K562 (cell line): ENCODE data around the gene AMPD1. TPM values are rescaled to one million over a fixed set of nuclear protein-coding genes. Genes with fewer than 3 reads are reported as not detected.

Source experiments
- ERF ChIP-seq: fragments of 450-650 bp; formaldehyde crosslinking; IDR thresholded peaks from 2 replicates; pipeline ENCODE4 v1.4.0; 2020; ENCODE audit warnings: mild to moderate bottlenecking, mixed read lengths
- FOSL1 ChIP-seq: fragments of 200-800 bp; sonication (Bioruptor generic); conservative IDR thresholded peaks from 2 replicates; pipeline ENCODE4 v1.6.1; 2016; ENCODE audit warnings: missing genetic modification characterization, missing compliant biosample characterization
- KDM4B ChIP-seq, 2 experiments: fragments of 450-650 bp in 1 of 2; sonication (generic) in 1 of 2; IDR thresholded peaks; 2 replicates each; pipeline ENCODE4 v1.6.1; 2016 to 2017; ENCODE audit warnings: borderline replicate concordance in 2 of 2, antibody characterized with exemption in 1 of 2, low read depth in 1 of 2, mild to moderate bottlenecking in 1 of 2
- KHSRP ChIP-seq: fragments of 450-650 bp; IDR thresholded peaks from 2 replicates; pipeline ENCODE4 v1.6.1; 2017
- KLF13 ChIP-seq: fragments of 450-650 bp; IDR thresholded peaks from 2 replicates; pipeline ENCODE4 v1.6.1; 2016; ENCODE audit warnings: missing genetic modification characterization, low read depth, mild to moderate bottlenecking, missing compliant biosample characterization, moderate library complexity, borderline replicate concordance
- MAX ChIP-seq: sonication (generic); formaldehyde crosslinking; IDR thresholded peaks from 2 replicates; pipeline ENCODE4 v1.9.0; 2022; ENCODE audit warnings: mild to moderate bottlenecking, missing genetic modification reagents
- NFXL1 ChIP-seq: fragments of 450-650 bp; formaldehyde crosslinking; IDR thresholded peaks from 2 replicates; pipeline ENCODE4 v1.4.0; 2021; ENCODE audit warnings: mild to moderate bottlenecking
- PBX2 ChIP-seq, 2 experiments: IDR thresholded peaks in 1 of 2; conservative IDR thresholded peaks in 1 of 2; 2 replicates each; pipeline ENCODE4 v1.6.1; 2016; ENCODE audit warnings: low read depth in 2 of 2, mild to moderate bottlenecking in 1 of 2, missing compliant biosample characterization in 1 of 2, missing genetic modification characterization in 1 of 2, moderate library complexity in 1 of 2
- PCBP2 ChIP-seq: fragments of 200-400 bp; formaldehyde crosslinking; IDR thresholded peaks from 2 replicates; pipeline ENCODE4 v1.6.1; 2018; ENCODE audit warnings: low read length, low read depth, mild to moderate bottlenecking, moderate library complexity; ENCODE audit not compliant: poor library complexity, severe bottlenecking
- SAFB2 ChIP-seq: fragments of 200-400 bp; formaldehyde crosslinking; IDR thresholded peaks from 2 replicates; pipeline ENCODE4 v1.6.1; 2018; ENCODE audit warnings: borderline replicate concordance, low read length, low read depth, moderate library complexity; ENCODE audit not compliant: severe bottlenecking
- VEZF1 ChIP-seq: fragments of 200-800 bp; sonication (Bioruptor generic); IDR thresholded peaks from 2 replicates; pipeline ENCODE4 v1.6.1; 2017; ENCODE audit warnings: missing genetic modification characterization, missing compliant biosample characterization
- XRCC4 ChIP-seq: IDR thresholded peaks from one replicate; pipeline ENCODE4 v1.6.1; 2011; ENCODE audit not compliant: insufficient read depth, insufficient read length; ENCODE audit errors: extremely low read depth
- ZC3H4 ChIP-seq: sonication (generic); formaldehyde crosslinking; IDR thresholded peaks from 2 replicates; pipeline ENCODE4 v1.9.0; 2021; ENCODE audit warnings: missing genetic modification reagents, borderline replicate concordance
- ZNF146 ChIP-seq: IDR thresholded peaks from one replicate; pipeline ENCODE4 v1.6.1; 2018; ENCODE audit warnings: missing compliant biosample characterization; ENCODE audit not compliant: unreplicated experiment
- polyA plus RNA-seq, 8 experiments: library from polyadenylated mRNA; depleted of rRNA in 4 of 8; stranded (reverse) in 5 of 8; unstranded in 3 of 8; fragments of >200 nt; fragmentation: Nextera tagmentation in 2 of 8; fragmentation: Illumina TruSeq in 1 of 8; extraction: Ambion mirVana in 2 of 8; extraction: Trizol in 1 of 8; gene quantifications; 2 replicates each; pipeline versions ENCODE4 v1.2.1 to v1.2.3, GENCODE V29; 2011 to 2014; ENCODE audit warnings: inconsistent platforms in 1 of 8, missing spikeins in 1 of 8
- total RNA-seq, 7 experiments: library from RNA; depleted of rRNA in 6 of 7; stranded (reverse); fragments of >200 nt in 6 of 7; fragmentation: Illumina TruSeq in 2 of 7; extraction: Trizol in 2 of 7; gene quantifications; 2 replicates each; pipeline versions ENCODE4 v1.2.1 to v1.2.3, GENCODE V29; 2011 to 2021; ENCODE audit warnings: low replicate concordance in 1 of 7
- TF ChIP-seq, protein P1 (sequence below): sonication (generic); formaldehyde crosslinking; IDR thresholded peaks from 2 replicates; pipeline ENCODE4 v1.8.1; 2023; ENCODE audit warnings: mild to moderate bottlenecking, missing genetic modification reagents
- TF ChIP-seq, protein P2 (sequence below): fragments of 250-450 bp; sonication (Bioruptor Pico); IDR thresholded peaks from 2 replicates; pipeline ENCODE4 v1.8.0; 2022; ENCODE audit warnings: moderate library complexity, mild to moderate bottlenecking, inconsistent platforms

The AMPD1 gene
- total and polyA plus RNA-seq, 9 of the 15 experiments (the other 6 are each of a cell fraction or from before 2014, with no cell fraction given) = 0.04 to 0.17 TPM; not detected in 7

- TF ChIP-seq NFXL1 (no peak), KLF13 (tag) (peak; percentile 97), SAFB2 (no peak), PCBP2 (no peak), KHSRP (peak; percentile 80), FOSL1 (tag) (peak; percentile 51), PBX2 (CRISPR knock-in tag; IDR thresholded peaks at IDR 0.05; ENCODE audit: low read depth) (no peak), PBX2 (tag; conservative IDR thresholded peaks at IDR 0.05; ENCODE audit: low read depth) (no peak), ZC3H4 (no peak), XRCC4 (no peak), ZNF146 (no peak), VEZF1 (CRISPR knock-in tag) (peak; percentile 98), MAX (CRISPR knock-in tag) (peak; percentile 97), KDM4B (IDR thresholded peaks at IDR 0.05; ENCODE audit: borderline replicate concordance in 2 of 2, low read depth in 1 of 2) (no peak), ERF (CRISPR knock-in tag) (peak; percentile 29)
- TF ChIP-seq, protein P1, sequence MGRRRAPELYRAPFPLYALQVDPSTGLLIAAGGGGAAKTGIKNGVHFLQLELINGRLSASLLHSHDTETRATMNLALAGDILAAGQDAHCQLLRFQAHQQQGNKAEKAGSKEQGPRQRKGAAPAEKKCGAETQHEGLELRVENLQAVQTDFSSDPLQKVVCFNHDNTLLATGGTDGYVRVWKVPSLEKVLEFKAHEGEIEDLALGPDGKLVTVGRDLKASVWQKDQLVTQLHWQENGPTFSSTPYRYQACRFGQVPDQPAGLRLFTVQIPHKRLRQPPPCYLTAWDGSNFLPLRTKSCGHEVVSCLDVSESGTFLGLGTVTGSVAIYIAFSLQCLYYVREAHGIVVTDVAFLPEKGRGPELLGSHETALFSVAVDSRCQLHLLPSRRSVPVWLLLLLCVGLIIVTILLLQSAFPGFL (CRISPR knock-in tag) = no peak
- TF ChIP-seq, protein P2, sequence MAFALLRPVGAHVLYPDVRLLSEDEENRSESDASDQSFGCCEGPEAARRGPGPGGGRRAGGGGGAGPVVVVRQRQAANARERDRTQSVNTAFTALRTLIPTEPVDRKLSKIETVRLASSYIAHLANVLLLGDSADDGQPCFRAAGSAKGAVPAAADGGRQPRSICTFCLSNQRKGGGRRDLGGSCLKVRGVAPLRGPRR (CRISPR knock-in tag) = no peak
Observed at GRCh38 chr1:114716304-114717170, 21.2 kb upstream of the AMPD1 start, which contains the start of gene NRAS (continued).
